MCF 10A (cell line): ENCODE data around the gene CORT. TPM values are rescaled to one million over a fixed set of nuclear protein-coding genes. Genes with fewer than 3 reads are reported as not detected.
"Not testable (repeated sequence)": the region's sequence is repeated elsewhere in the genome, so short reads cannot be mapped to it uniquely, and the experiment has no call there.

Experiments used
- BruUV-seq: library from RNA; stranded (reverse); fragments of 400-500 nt; replicated peaks from 2 replicates; lab custom pipeline; 2021; lab: Mats Ljungman, UMichigan
- CTCF ChIA-PET: fragments of 300-600 bp; sonication (Branson Sonifier 250); formaldehyde crosslinking; extraction: SDS; loops from one replicate; lab custom pipeline; 2021; ENCODE audit warnings: antibody characterized with exemption, inconsistent platforms; lab: Yijun Ruan, JAX
- POLR2A ChIA-PET: fragments of 300-600, 350-650 bp; sonication (Branson Sonifier 250); formaldehyde crosslinking; extraction: SDS; loops from one replicate; lab custom pipeline; 2020; ENCODE audit warnings: antibody characterized with exemption, inconsistent platforms; lab: Yijun Ruan, JAX
- DNase-seq: peaks from one replicate; pipeline ENCODE4 v3.0.0-alpha.2; 2018; ENCODE audit not compliant: unreplicated experiment
- H3K27ac Mint-ChIP-seq: one replicate; pipeline ENCODE4 v1.8.0; 2022; ENCODE audit warnings: mild to moderate bottlenecking, low read depth, mixed read lengths; ENCODE audit not compliant: unreplicated experiment
- H3K27me3 Mint-ChIP-seq: one replicate; pipeline ENCODE4 v1.8.0; 2022; ENCODE audit warnings: mixed read lengths; ENCODE audit not compliant: insufficient read depth, unreplicated experiment
- H3K36me3 Mint-ChIP-seq: one replicate; pipeline ENCODE4 v1.8.0; 2022; ENCODE audit warnings: mild to moderate bottlenecking, moderate library complexity, mixed read lengths; ENCODE audit not compliant: insufficient read depth, unreplicated experiment
- H3K4me1 Mint-ChIP-seq: one replicate; pipeline ENCODE4 v1.8.0; 2022; ENCODE audit warnings: mixed read lengths; ENCODE audit not compliant: insufficient read depth, unreplicated experiment
- H3K4me3 Mint-ChIP-seq: one replicate; pipeline ENCODE4 v1.8.0; 2022; ENCODE audit warnings: mild to moderate bottlenecking, moderate library complexity, mixed read lengths; ENCODE audit not compliant: unreplicated experiment
- H3K9me3 Mint-ChIP-seq: one replicate; pipeline ENCODE4 v1.8.0; 2022; ENCODE audit warnings: mixed read lengths; ENCODE audit not compliant: unreplicated experiment
- CTCF ChIP-seq: fragments of 200-600 bp; IDR thresholded peaks from one replicate; pipeline ENCODE4 v1.8.0; 2022; ENCODE audit warnings: antibody characterized with exemption, mild to moderate bottlenecking; ENCODE audit not compliant: unreplicated experiment
- intact Hi-C: fragments of 100-400 bp; cut with micrococcal nuclease; formaldehyde crosslinking; loops from 2 replicates; pipeline ENCODE4 v1.14.1; 2022
- total RNA-seq: library from RNA; stranded (reverse); gene quantifications from 2 replicates; pipeline ENCODE4 v1.2.3, GENCODE V29; 2022

The CORT gene
- total RNA-seq, 1 experiment from 2014 or later = not detected

GRCh38 chr1:10451287-10451686 lies 1.5 kb downstream of the CORT start:
- CTCF ChIA-PET = no interaction called here
- Mint-ChIP-seq H3K36me3 (peaks cover 5% of the 10 kb centered on the region), H3K27me3 (no peaks in the 10 kb centered on the region), H3K27ac (no peak overlapping the region), H3K4me3 (no peak overlapping the region), H3K9me3 (no peaks in the 10 kb centered on the region), H3K4me1 (no peaks in the 10 kb centered on the region)
- intact Hi-C loops = no loop called here
- no TSS peak for BruUV-seq
- TF ChIP-seq CTCF = no peak
- POLR2A ChIA-PET = interaction anchor here (2.7 kb wide), 1 partner anchor 44 kb away, joined by 8 read pairs; no protein-coding TSS in a partner anchor
- DNase-seq = no peak

DNA sequence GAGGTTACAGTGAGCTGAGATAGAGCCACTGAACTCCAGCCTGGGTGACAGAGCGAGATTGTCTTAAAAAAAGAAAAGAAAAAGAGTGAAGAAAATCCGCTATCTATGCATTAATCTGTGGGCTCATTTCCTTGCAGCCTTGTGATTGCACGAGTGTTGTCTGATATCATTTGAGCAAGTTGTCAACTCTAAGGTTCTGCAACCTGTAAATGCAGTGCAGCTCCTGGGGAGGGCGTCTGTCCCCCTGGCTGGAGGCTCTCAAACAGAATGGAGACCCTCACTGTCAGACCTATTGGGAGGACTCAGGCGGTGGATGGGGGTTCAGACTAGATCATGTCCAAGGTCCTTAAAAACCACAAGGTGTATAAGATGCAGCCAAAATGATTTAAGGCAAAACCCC lies 6.2 kb downstream of the CORT start:
- peaks cover 12% of the 10 kb centered on the region for H3K4me1 Mint-ChIP-seq
- H3K4me3 Mint-ChIP-seq = no peak overlapping the region
- ChIA-PET CTCF (interaction anchor here (0.6 to 3.3 kb wide), 6 partner anchors 19 to 246 kb away, joined by 3 to 22 read pairs (median 5); partner anchors contain the start of genes CENPS and KIF1B), POLR2A (interaction anchor here (0.6 to 4.0 kb wide), 16 partner anchors 9 to 1197 kb away, joined by 3 to 24 read pairs (median 4); partner anchors contain the start of genes CENPS, DFFA and PEX14)
- intact Hi-C loops = no loop called here
- no TSS peak for BruUV-seq
- H3K27me3 Mint-ChIP-seq = no peaks in the 10 kb centered on the region
- H3K9me3 Mint-ChIP-seq = no peaks in the 10 kb centered on the region
- DNase-seq = no peak
- H3K36me3 Mint-ChIP-seq = peaks cover 13% of the 10 kb centered on the region
- no peak overlapping the region for H3K27ac Mint-ChIP-seq
- TF ChIP-seq CTCF = no peak

- H3K27ac Mint-ChIP-seq = peak overlapping the region; percentile 80
- H3K9me3 Mint-ChIP-seq = no peaks in the 10 kb centered on the region
- peak overlapping the region; percentile 12 for H3K4me3 Mint-ChIP-seq
- ChIA-PET POLR2A (interaction anchor here (0.6 to 4.0 kb wide), 17 partner anchors 9 to 1196 kb away, joined by 3 to 24 read pairs (median 4); partner anchors contain the start of genes CENPS, DFFA and PEX14), CTCF (interaction anchor here (0.6 to 3.3 kb wide), 8 partner anchors 19 to 246 kb away, joined by 3 to 22 read pairs (median 4); partner anchors contain the start of genes CENPS and KIF1B)
- intact Hi-C loops = no loop called here
- H3K36me3 Mint-ChIP-seq = peaks cover 18% of the 10 kb centered on the region
- BruUV-seq = TSS peak; percentile 23
- peak; percentile 32 for DNase-seq
- no peak for TF ChIP-seq CTCF
- no peaks in the 10 kb centered on the region for H3K27me3 Mint-ChIP-seq
- H3K4me1 Mint-ChIP-seq = peaks cover 12% of the 10 kb centered on the region
Measured at GRCh38 chr1:10456661-10457060, 6.8 kb downstream of the CORT start.

DNA sequence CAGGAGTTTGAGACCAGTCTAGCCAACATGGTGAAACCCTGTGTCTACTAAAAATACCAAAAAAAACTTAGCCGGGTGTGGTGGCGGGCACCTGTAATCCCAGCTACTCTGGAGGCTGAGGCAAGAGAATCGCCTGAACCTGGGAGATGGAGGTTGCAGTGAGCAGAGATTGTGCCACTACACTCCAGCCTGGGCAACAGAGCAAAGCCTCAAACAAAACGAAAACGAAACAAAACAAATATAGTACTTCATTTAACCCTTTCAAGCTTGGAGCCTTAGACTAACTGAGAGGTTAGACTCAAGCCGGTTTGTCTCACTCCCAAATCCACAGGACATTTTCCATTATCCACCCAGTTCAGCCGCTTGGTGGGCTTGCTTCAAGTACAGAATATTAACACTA lies 7.6 kb downstream of the CORT start:
- H3K9me3 Mint-ChIP-seq, BruUV-seq, intact Hi-C loops, H3K27me3 Mint-ChIP-seq, H3K4me3 Mint-ChIP-seq, DNase-seq: not testable (repeated sequence)
- peaks cover 26% of the 10 kb centered on the region for H3K36me3 Mint-ChIP-seq
- H3K27ac Mint-ChIP-seq = peak overlapping the region; percentile 80
- POLR2A ChIA-PET = interaction anchor here (0.8 to 4.0 kb wide), 7 partner anchors 15 to 443 kb away, joined by 3 to 24 read pairs (median 14); partner anchors contain the start of genes CENPS, DFFA and PEX14
- CTCF ChIA-PET = interaction anchor here (0.6 to 3.3 kb wide), 8 partner anchors 18 to 456 kb away, joined by 3 to 22 read pairs (median 4); partner anchors contain the start of genes CENPS and KIF1B
- H3K4me1 Mint-ChIP-seq = peaks cover 12% of the 10 kb centered on the region
